GM23248 (cell line): ENCODE results near the gene PRKCA. TPM values are rescaled to one million over a fixed set of nuclear protein-coding genes. Genes with fewer than 3 reads are reported as not detected.
"Not testable (repeated sequence)": the region's sequence is repeated elsewhere in the genome, so short reads cannot be mapped to it uniquely, and the experiment has no call there.

Experiments used
- DNase-seq: peaks from one replicate; pipeline ENCODE4 v3.0.0-alpha.2; 2015
- H2AFZ ChIP-seq: fragments of 200-600 bp; sonication (generic); 2 replicates; pipeline ENCODE4 v1.6.1; 2016; ENCODE audit warnings: antibody characterized with exemption
- H3F3A ChIP-seq: fragments of 200-600 bp; sonication (generic); 2 replicates; pipeline ENCODE4 v1.6.1; 2016; ENCODE audit warnings: mild to moderate bottlenecking, antibody characterized with exemption, mixed run types; ENCODE audit not compliant: insufficient read depth
- H3K27ac ChIP-seq: fragments of 200-600 bp; sonication (generic); 2 replicates; pipeline ENCODE4 v1.5.1; 2016; ENCODE audit warnings: mild to moderate bottlenecking
- H3K27me3 ChIP-seq: fragments of 200-600 bp; sonication (generic); replicated peaks from 2 replicates; pipeline ENCODE4 v1.6.1; 2016; ENCODE audit warnings: mild to moderate bottlenecking; ENCODE audit not compliant: insufficient read depth
- H3K36me3 ChIP-seq: fragments of 200-600 bp; sonication (generic); 2 replicates; pipeline ENCODE4 v1.6.1; 2016; ENCODE audit warnings: low read depth, mild to moderate bottlenecking
- H3K4me1 ChIP-seq: fragments of 200-600 bp; sonication (generic); 2 replicates; pipeline ENCODE4 v1.6.1; 2016; ENCODE audit warnings: mild to moderate bottlenecking; ENCODE audit not compliant: insufficient read depth
- H3K4me2 ChIP-seq: fragments of 200-600 bp; sonication (generic); one replicate; pipeline ENCODE4 v1.6.1; 2016; ENCODE audit warnings: mild to moderate bottlenecking; ENCODE audit not compliant: unreplicated experiment
- H3K4me3 ChIP-seq: fragments of 200-600 bp; sonication (generic); 2 replicates; pipeline ENCODE4 v1.5.1; 2016; ENCODE audit warnings: mild to moderate bottlenecking
- H3K79me2 ChIP-seq: fragments of 200-600 bp; sonication (generic); 2 replicates; pipeline ENCODE4 v1.6.1; 2016; ENCODE audit warnings: mild to moderate bottlenecking; ENCODE audit not compliant: insufficient read depth
- H3K9ac ChIP-seq: fragments of 200-600 bp; sonication (generic); 2 replicates; pipeline ENCODE4 v1.6.1; 2016; ENCODE audit warnings: mild to moderate bottlenecking
- H3K9me2 ChIP-seq: fragments of 200-600 bp; sonication (generic); 2 replicates; pipeline ENCODE4 v1.6.1; 2016; ENCODE audit warnings: mixed run types, mild to moderate bottlenecking, moderate library complexity; ENCODE audit not compliant: insufficient read depth
- H3K9me3 ChIP-seq: fragments of 200-600 bp; sonication (generic); one replicate; pipeline ENCODE4 v1.6.1; 2017; ENCODE audit warnings: low read depth
- H4K20me1 ChIP-seq: fragments of 200-600 bp; sonication (generic); 2 replicates; pipeline ENCODE4 v1.6.0; 2016; ENCODE audit not compliant: insufficient read depth
- EZH2 ChIP-seq: fragments of 200-600 bp; sonication (generic); IDR thresholded peaks from 2 replicates; pipeline ENCODE4 v1.6.1; 2018; ENCODE audit warnings: antibody characterized with exemption, mild to moderate bottlenecking; ENCODE audit not compliant: insufficient read depth, poor library complexity, severe bottlenecking
- EZH2phosphoT487 ChIP-seq: fragments of 200-600 bp; sonication (generic); IDR thresholded peaks from 2 replicates; pipeline ENCODE4 v1.6.1; 2018; ENCODE audit warnings: antibody characterized with exemption, moderate library complexity, mild to moderate bottlenecking, low read depth; ENCODE audit not compliant: insufficient read depth
- WGBS, 2 experiments: methylation state at CpG; one replicate each; pipeline ENCODE4 v1.1.6; 2015 to 2017; ENCODE audit warnings: low lambda C conversion rate in 2 of 2, low coverage in 1 of 2; ENCODE audit errors: missing lambda C conversion rate in 2 of 2; 5-methylcytosine and 5-hydroxymethylcytosine counted together
- in situ Hi-C: fragments of 300-500 bp; cut with MboI; formaldehyde crosslinking; loops from 2 replicates; pipeline ENCODE4 v1.15.0; 2020
- polyA plus RNA-seq: library from polyadenylated mRNA; unstranded; fragments of >200 nt; fragmentation: Nextera tagmentation; extraction: Ambion mirVana; gene quantifications from 2 replicates; pipeline ENCODE4 v1.2.1, GENCODE V29; 2016
- total RNA-seq: library from RNA; depleted of rRNA; stranded (reverse); fragments of >200 nt; shearing (Covaris generic); gene quantifications from 2 replicates; pipeline ENCODE4 v1.2.3, GENCODE V29; 2014

PRKCA gene
- total and polyA plus RNA-seq, 2 experiments from 2014 or later, result 17.3 to 28.5 TPM

- Histone ChIP-seq H4K20me1 (peaks cover 7% of the 10 kb centered on the region; the same call in 1 of the 2 replicates), H3K27me3 (no peaks in the 10 kb centered on the region), H3K4me3 (no peak overlapping the region), H3K9me2 (no peaks in the 10 kb centered on the region), H3K9me3 (no peaks in the 10 kb centered on the region), H3F3A (no peaks in the 10 kb centered on the region), H3K4me2 (no peak overlapping the region), H3K79me2 (peaks cover 100% of the 10 kb centered on the region), H3K27ac (no peak overlapping the region), H3K4me1 (no peaks in the 10 kb centered on the region), H2AFZ (no peak overlapping the region), H3K9ac (no peak overlapping the region), H3K36me3 (no peaks in the 10 kb centered on the region)
- DNase-seq, result peak; percentile 36
- in situ Hi-C loops, result no loop called here
- TF ChIP-seq EZH2 (no peak), EZH2phosphoT487 (no peak)
- WGBS, 2 experiments, result 84 to 85% methylated on average over 3 of the region's 3 CpGs
Observed at GRCh38 chr17:66397486-66397885, 95.1 kb downstream of the PRKCA start.

- TF ChIP-seq EZH2 (no peak), EZH2phosphoT487 (no peak)
- no peak overlapping the region for H3K4me2 ChIP-seq
- no peaks in the 10 kb centered on the region for H3K27me3 ChIP-seq
- H2AFZ ChIP-seq, result no peak overlapping the region
- no peaks in the 10 kb centered on the region for H3K4me1 ChIP-seq
- no peak overlapping the region for H3K4me3 ChIP-seq
- H3K9me3 ChIP-seq, result no peaks in the 10 kb centered on the region
- peaks cover 13% of the 10 kb centered on the region; the same call in 1 of the 2 replicates for H4K20me1 ChIP-seq
- 79 to 81% methylated on average over 4 of the region's 4 CpGs for WGBS, 2 experiments
- no peak for DNase-seq
- no peak overlapping the region for H3K9ac ChIP-seq
- no peaks in the 10 kb centered on the region for H3K9me2 ChIP-seq
- in situ Hi-C loops, result no loop called here
- no peaks in the 10 kb centered on the region for H3K36me3 ChIP-seq
- H3K79me2 ChIP-seq, result peaks cover 100% of the 10 kb centered on the region
- H3K27ac ChIP-seq, result no peak overlapping the region
- no peaks in the 10 kb centered on the region for H3F3A ChIP-seq
Observed at GRCh38 chr17:66398059-66398458, 95.6 kb downstream of the PRKCA start.

GRCh38 chr17:66398617-66399016 lies 96.2 kb downstream of the PRKCA start:
- H3K9me3 ChIP-seq, result no peaks in the 10 kb centered on the region
- H3F3A ChIP-seq, result no peaks in the 10 kb centered on the region
- peaks cover 14% of the 10 kb centered on the region; the same call in 1 of the 2 replicates for H4K20me1 ChIP-seq
- 57 to 62% methylated on average over 8 of the region's 8 CpGs for WGBS, 2 experiments
- TF ChIP-seq EZH2 (no peak), EZH2phosphoT487 (no peak)
- H3K4me1 ChIP-seq, result no peaks in the 10 kb centered on the region
- H3K4me2 ChIP-seq, result no peak overlapping the region
- no peak overlapping the region for H3K9ac ChIP-seq
- in situ Hi-C loops, result no loop called here
- H3K27me3 ChIP-seq, result no peaks in the 10 kb centered on the region
- peaks cover 100% of the 10 kb centered on the region for H3K79me2 ChIP-seq
- no peak for DNase-seq
- no peak overlapping the region for H3K4me3 ChIP-seq
- H2AFZ ChIP-seq, result no peak overlapping the region
- H3K9me2 ChIP-seq, result no peaks in the 10 kb centered on the region
- no peak overlapping the region for H3K27ac ChIP-seq
- H3K36me3 ChIP-seq, result no peaks in the 10 kb centered on the region

GRCh38 chr17:66399441-66399840 lies 97.0 kb downstream of the PRKCA start:
- H3K36me3 ChIP-seq, result no peaks in the 10 kb centered on the region
- H3K9me3 ChIP-seq, result no peaks in the 10 kb centered on the region
- H4K20me1 ChIP-seq, result peaks cover 14% of the 10 kb centered on the region; the same call in 1 of the 2 replicates
- no peaks in the 10 kb centered on the region for H3F3A ChIP-seq
- 92 to 93% methylated on average over 3 of the region's 3 CpGs for WGBS, 2 experiments
- DNase-seq, result no peak
- no peak overlapping the region for H3K4me2 ChIP-seq
- H3K9ac ChIP-seq, result no peak overlapping the region
- H3K9me2 ChIP-seq, result no peaks in the 10 kb centered on the region
- H3K79me2 ChIP-seq, result peaks cover 100% of the 10 kb centered on the region
- no peak overlapping the region for H3K4me3 ChIP-seq
- no peaks in the 10 kb centered on the region for H3K27me3 ChIP-seq
- in situ Hi-C loops, result no loop called here
- no peaks in the 10 kb centered on the region for H3K4me1 ChIP-seq
- H3K27ac ChIP-seq, result no peak overlapping the region
- H2AFZ ChIP-seq, result no peak overlapping the region
- TF ChIP-seq EZH2 (no peak), EZH2phosphoT487 (no peak)

- H3K36me3 ChIP-seq, H3K27ac ChIP-seq, in situ Hi-C loops, H3F3A ChIP-seq, H3K4me2 ChIP-seq, H3K4me3 ChIP-seq, H3K9me3 ChIP-seq, DNase-seq, H3K9ac ChIP-seq, H3K4me1 ChIP-seq, H3K27me3 ChIP-seq, H3K9me2 ChIP-seq, H2AFZ ChIP-seq: not testable (repeated sequence)
- H3K79me2 ChIP-seq, result peaks cover 100% of the 10 kb centered on the region
- WGBS, 2 experiments, result 97 to 98% methylated on average over 11 of the region's 11 CpGs
- peaks cover 14% of the 10 kb centered on the region for H4K20me1 ChIP-seq
Observed at GRCh38 chr17:66400041-66400688, 97.8 kb downstream of the PRKCA start.
